ENCODE measurements around the gene F12. TPM values are rescaled to one million over a fixed set of nuclear protein-coding genes. Genes with fewer than 3 reads are reported as not detected.

Gene F12
- total RNA-seq, 1 donor from 2014 or later: not detected

GRCh38 chr5:177363565-177363964 lies 45.8 kb downstream of the F12 start:
- Histone ChIP-seq H2AFZ (replicated peaks) (peak overlapping the region; percentile 48), H4K20me1 (ENCODE audit: low read depth) (no peaks in the 10 kb centered on the region), H3K27ac (no peak overlapping the region), H3K36me3 (no peaks in the 10 kb centered on the region), H3K4me3 (peak overlapping the region; percentile 46), H3K27me3 (peaks cover 40% of the 10 kb centered on the region), H3K79me2 (ENCODE audit: low read depth) (no peaks in the 10 kb centered on the region), H3K4me2 (peak overlapping the region; percentile 75), H3K9me3 (ENCODE audit: low read depth) (no peaks in the 10 kb centered on the region), H3F3A (ENCODE audit: low read depth) (peaks cover 33% of the 10 kb centered on the region), H3K9ac (no peak overlapping the region), H3K4me1 (peaks cover 19% of the 10 kb centered on the region)
- no peak for TF ChIP-seq CTCF (IDR thresholded peaks at IDR 0.05)
- Mint-ChIP-seq H3K36me3 (no peaks in the 10 kb centered on the region), H3K27ac (no peak overlapping the region), H3K4me3 (peak overlapping the region; percentile 81), H3K27me3 (ENCODE audit: insufficient read depth, low read depth) (peaks cover 19% of the 10 kb centered on the region), H3K4me1 (peaks cover 54% of the 10 kb centered on the region), H3K9me3 (no peaks in the 10 kb centered on the region)
- no peak for DNase-seq (ENCODE audit: low spot score)

GRCh38 chr5:177362610-177363507 lies 46.5 kb downstream of the F12 start:
- H2AFZ ChIP-seq (replicated peaks): peak overlapping the region; percentile 48
- Mint-ChIP-seq H3K9me3 (no peaks in the 10 kb centered on the region), H3K27me3 (ENCODE audit: insufficient read depth, low read depth) (peaks cover 19% of the 10 kb centered on the region), H3K27ac (no peak overlapping the region), H3K36me3 (no peaks in the 10 kb centered on the region), H3K4me3 (peak overlapping the region; percentile 81), H3K4me1 (peaks cover 53% of the 10 kb centered on the region)
- H3K4me2 ChIP-seq: peak overlapping the region; percentile 75
- no peaks in the 10 kb centered on the region for H3K79me2 ChIP-seq (ENCODE audit: low read depth)
- no peak overlapping the region for H3K9ac ChIP-seq
- H3K27ac ChIP-seq: no peak overlapping the region
- peaks cover 19% of the 10 kb centered on the region for H3K4me1 ChIP-seq
- peak overlapping the region; percentile 46 for H3K4me3 ChIP-seq
- DNase-seq (ENCODE audit: low spot score): peak; percentile 83
- no peak for TF ChIP-seq EZH2phosphoT487 (IDR thresholded peaks at IDR 0.05)
- TF ChIP-seq CTCF (IDR thresholded peaks at IDR 0.05): peak; percentile 22
- peaks cover 27% of the 10 kb centered on the region for H3F3A ChIP-seq (ENCODE audit: low read depth)
- H3K9me3 ChIP-seq (ENCODE audit: low read depth): no peaks in the 10 kb centered on the region
- H4K20me1 ChIP-seq (ENCODE audit: low read depth): no peaks in the 10 kb centered on the region
- peaks cover 33% of the 10 kb centered on the region for H3K27me3 ChIP-seq
- no peaks in the 10 kb centered on the region for H3K36me3 ChIP-seq

- no peak for DNase-seq (ENCODE audit: low spot score)
- TF ChIP-seq EZH2phosphoT487 (IDR thresholded peaks at IDR 0.05) (no peak), EZH2 (IDR thresholded peaks at IDR 0.05) (no peak), CTCF (IDR thresholded peaks at IDR 0.05) (no peak)
- peak overlapping the region; percentile 75 for H3K4me2 ChIP-seq
These were observed 47.1 kb downstream of the F12 start for GRCh38 chr5:177362292-177362609.

More at GRCh38 chr5:177362292-177362609, 47.1 kb downstream of the F12 start:
- Mint-ChIP-seq H3K4me3 (peak overlapping the region; percentile 72), H3K36me3 (no peaks in the 10 kb centered on the region), H3K27me3 (ENCODE audit: insufficient read depth, low read depth) (peaks cover 21% of the 10 kb centered on the region), H3K9me3 (no peaks in the 10 kb centered on the region), H3K4me1 (peaks cover 58% of the 10 kb centered on the region), H3K27ac (no peak overlapping the region)
- no peak overlapping the region for H3K9ac ChIP-seq
- no peak overlapping the region for H2AFZ ChIP-seq (replicated peaks)
- peaks cover 27% of the 10 kb centered on the region for H3F3A ChIP-seq (ENCODE audit: low read depth)
- peaks cover 27% of the 10 kb centered on the region for H3K27me3 ChIP-seq
- no peak overlapping the region for H3K27ac ChIP-seq
- H4K20me1 ChIP-seq (ENCODE audit: low read depth): no peaks in the 10 kb centered on the region
- peaks cover 19% of the 10 kb centered on the region for H3K4me1 ChIP-seq
- H3K36me3 ChIP-seq: no peaks in the 10 kb centered on the region
- H3K4me3 ChIP-seq: no peak overlapping the region
- no peaks in the 10 kb centered on the region for H3K79me2 ChIP-seq (ENCODE audit: low read depth)
- H3K9me3 ChIP-seq (ENCODE audit: low read depth): no peaks in the 10 kb centered on the region

Measured in neural progenitor cell (in vitro differentiated cells).